ENCODE measurements around the gene SLC25A11.

The SLC25A11 gene

GRCh38 chr17:4953451-4953961 lies 13.7 kb upstream of the SLC25A11 start:
- no peak for TF ChIP-seq CTCF (IDR thresholded peaks at IDR 0.05; ENCODE audit: insufficient read depth, low read depth, low read length, missing control alignments)

GRCh38 chr17:4951486-4951885 lies 11.6 kb upstream of the SLC25A11 start:
- no peak for TF ChIP-seq CTCF (IDR thresholded peaks at IDR 0.05; ENCODE audit: insufficient read depth, low read depth, low read length, missing control alignments)
- H3K4me3 ChIP-seq (ENCODE audit: low read length) = no peak overlapping the region
- no peak for DNase-seq (ENCODE audit: low read depth)

More at GRCh38 chr17:4953451-4953961, 13.7 kb upstream of the SLC25A11 start:
- DNase-seq (ENCODE audit: low read depth) = no peak
- H3K4me3 ChIP-seq (ENCODE audit: low read length) = no peak overlapping the region

GRCh38 chr17:4950746-4951204 lies 10.9 kb upstream of the SLC25A11 start, which contains the start of gene ENO3:
ENO3 (plus strand) TSS chr17:4951119; CDS start chr17:4951830, 711 bp downstream.
- DNase-seq (ENCODE audit: low read depth) = no peak
- TF ChIP-seq CTCF (IDR thresholded peaks at IDR 0.05; ENCODE audit: insufficient read depth, low read depth, low read length, missing control alignments) = no peak
- H3K4me3 ChIP-seq (ENCODE audit: low read length) = peak within 1 kb of the TSS; percentile 20

GRCh38 chr17:4950075-4950745 lies 10.4 kb upstream of the SLC25A11 start:
- no peak for DNase-seq (ENCODE audit: low read depth)
- peak overlapping the region; percentile 20 for H3K4me3 ChIP-seq (ENCODE audit: low read length)
- TF ChIP-seq CTCF (IDR thresholded peaks at IDR 0.05; ENCODE audit: insufficient read depth, low read depth, low read length, missing control alignments) = no peak

- TF ChIP-seq CTCF (IDR thresholded peaks at IDR 0.05; ENCODE audit: insufficient read depth, low read depth, low read length, missing control alignments) = no peak
- peak overlapping the region; percentile 60 for H3K4me3 ChIP-seq (ENCODE audit: low read length)
- DNase-seq (ENCODE audit: low read depth) = peak; percentile 80
Observed at GRCh38 chr17:4949321-4950074, 9.7 kb upstream of the SLC25A11 start.

GRCh38 chr17:4948931-4949320 lies 9.1 kb upstream of the SLC25A11 start:
- DNase-seq (ENCODE audit: low read depth) = peak; percentile 91
- no peak for TF ChIP-seq CTCF (IDR thresholded peaks at IDR 0.05; ENCODE audit: insufficient read depth, low read depth, low read length, missing control alignments)
- H3K4me3 ChIP-seq (ENCODE audit: low read length) = peak overlapping the region; percentile 60

Measured in epithelial cell of esophagus (primary cell).